ENCODE data around the gene BANF2.
"Not testable (repeated sequence)": the region's sequence is repeated elsewhere in the genome, so short reads cannot be mapped to it uniquely, and the experiment has no call there.

BANF2 gene

DNA sequence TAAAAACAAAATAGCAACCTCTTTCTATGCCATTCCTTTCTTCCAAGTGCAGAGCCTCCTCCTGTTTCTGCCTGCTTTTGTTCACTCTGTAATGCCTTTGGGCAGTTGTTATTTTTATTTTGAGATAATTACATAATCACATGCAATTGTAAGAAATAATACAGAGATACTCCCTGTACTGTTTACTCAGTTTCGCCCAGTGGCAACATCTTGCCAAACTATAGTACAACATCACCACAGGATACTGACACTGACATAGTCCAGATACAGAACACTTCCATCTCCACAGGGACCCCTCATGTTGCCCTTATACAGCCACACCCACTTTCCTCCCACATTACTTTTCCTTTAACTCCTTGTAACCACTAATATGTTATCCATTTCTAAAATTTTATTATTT is 59.7 kb downstream of the BANF2 start:
- TF ChIP-seq JUND (IDR thresholded peaks at IDR 0.05; ENCODE audit: low read depth): no peak
- in situ Hi-C loops (cut with HindIII; ENCODE audit: low pct_unique_long_range_greater_than_20kb, low sequenced_read_pairs): no loop called here
- DNase-seq (ENCODE audit: low read depth in 1 of 2, low spot score in 1 of 2): no peak

DNA sequence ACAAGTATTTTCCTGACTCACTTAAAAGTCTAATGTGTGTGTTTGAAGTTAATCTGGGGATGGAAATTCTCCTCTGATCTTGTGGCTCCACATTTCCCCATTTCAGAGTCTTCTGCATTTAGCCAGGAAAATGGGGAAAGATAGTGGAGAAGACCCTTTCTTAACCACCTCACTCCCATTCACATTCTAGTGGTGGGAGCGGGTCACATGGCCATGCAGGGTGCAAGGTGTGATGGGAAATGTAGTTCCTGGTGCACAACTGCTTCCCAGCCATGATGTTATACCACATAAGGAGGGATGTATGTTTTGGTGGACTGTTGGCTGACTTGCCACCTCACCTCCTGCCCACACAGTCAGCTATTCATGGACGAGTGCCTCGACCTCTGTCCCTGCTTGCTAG is 61.8 kb downstream of the BANF2 start:
- in situ Hi-C loops (cut with HindIII; ENCODE audit: low pct_unique_long_range_greater_than_20kb, low sequenced_read_pairs): no loop called here

GRCh38 chr20:17762243-17762872 is 62.6 kb downstream of the BANF2 start:
- no peak for TF ChIP-seq JUND (IDR thresholded peaks at IDR 0.05; ENCODE audit: low read depth)
- in situ Hi-C loops (cut with HindIII; ENCODE audit: low pct_unique_long_range_greater_than_20kb, low sequenced_read_pairs): no loop called here
- DNase-seq (ENCODE audit: low read depth in 1 of 2, low spot score in 1 of 2): no peak

More for the DNA sequence above, 61.8 kb downstream of the BANF2 start:
- DNase-seq (ENCODE audit: low read depth in 1 of 2, low spot score in 1 of 2): peak in 1 of 2 experiments; percentile 44
- TF ChIP-seq JUND (IDR thresholded peaks at IDR 0.05; ENCODE audit: low read depth): no peak

- DNase-seq (ENCODE audit: low read depth in 1 of 2, low spot score in 1 of 2): peak; percentile 31 to 77
- in situ Hi-C loops (cut with HindIII; ENCODE audit: low pct_unique_long_range_greater_than_20kb, low sequenced_read_pairs): no loop called here
- TF ChIP-seq JUND (IDR thresholded peaks at IDR 0.05; ENCODE audit: low read depth): no peak
Measured at GRCh38 chr20:17762873-17763557, 63.2 kb downstream of the BANF2 start.

GRCh38 chr20:17765017-17765416 is 65.3 kb downstream of the BANF2 start:
- no peak for TF ChIP-seq JUND (IDR thresholded peaks at IDR 0.05; ENCODE audit: low read depth)
- in situ Hi-C loops (cut with HindIII; ENCODE audit: low pct_unique_long_range_greater_than_20kb, low sequenced_read_pairs): no loop called here
- no peak for DNase-seq (ENCODE audit: low read depth in 1 of 2, low spot score in 1 of 2)

DNA sequence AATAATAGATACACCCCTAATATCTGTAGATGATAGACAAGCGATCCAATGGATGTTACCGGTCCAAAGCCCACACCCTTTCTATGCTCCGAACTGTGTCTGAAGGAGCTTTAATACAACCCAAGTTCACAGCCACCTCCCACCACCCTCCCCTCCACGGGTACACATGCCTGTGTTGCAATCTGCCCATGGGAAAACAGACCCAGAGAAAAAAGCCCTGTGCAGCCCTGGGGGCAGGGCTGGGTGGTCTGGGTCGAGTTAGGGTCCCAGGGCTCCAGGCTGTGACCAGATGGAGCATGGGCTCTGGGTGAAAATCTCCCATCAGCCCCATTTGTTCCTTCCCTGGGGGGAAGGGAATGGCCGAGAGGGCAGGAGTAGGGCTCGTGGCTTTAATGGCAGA is 65.8 kb downstream of the BANF2 start:
- TF ChIP-seq JUND (IDR thresholded peaks at IDR 0.05; ENCODE audit: low read depth): no peak
- no peak for DNase-seq (ENCODE audit: low read depth in 1 of 2, low spot score in 1 of 2)
- in situ Hi-C loops (cut with HindIII; ENCODE audit: low pct_unique_long_range_greater_than_20kb, low sequenced_read_pairs): no loop called here

DNA sequence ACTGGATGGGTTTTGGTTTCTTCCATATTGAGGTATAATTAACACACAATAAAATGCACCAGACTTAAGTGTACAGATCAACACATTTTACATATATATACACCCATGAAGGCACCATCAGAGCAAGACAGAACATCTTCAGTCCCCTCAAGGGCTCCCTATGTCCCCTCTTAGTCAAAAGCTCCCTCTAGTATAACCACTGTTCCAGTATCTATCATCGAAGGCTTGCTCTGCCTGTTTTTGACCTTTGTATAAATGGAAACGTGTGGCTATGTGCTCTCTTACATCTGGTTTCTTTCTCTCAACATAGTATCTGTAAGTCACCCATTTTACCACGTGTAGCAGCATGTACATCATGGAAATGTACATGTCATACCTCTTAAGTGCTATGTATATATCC is 66.5 kb downstream of the BANF2 start:
- in situ Hi-C loops (cut with HindIII; ENCODE audit: low pct_unique_long_range_greater_than_20kb, low sequenced_read_pairs): no loop called here

GRCh38 chr20:17767624-17768023 is 67.9 kb downstream of the BANF2 start:
- in situ Hi-C loops (cut with HindIII; ENCODE audit: low pct_unique_long_range_greater_than_20kb, low sequenced_read_pairs): no loop called here
- no peak for TF ChIP-seq JUND (IDR thresholded peaks at IDR 0.05; ENCODE audit: low read depth)
- DNase-seq (ENCODE audit: low read depth in 1 of 2, low spot score in 1 of 2): no peak

More for the DNA sequence above, 66.5 kb downstream of the BANF2 start:
- no peak for DNase-seq (ENCODE audit: low read depth in 1 of 2, low spot score in 1 of 2)
- no peak for TF ChIP-seq JUND (IDR thresholded peaks at IDR 0.05; ENCODE audit: low read depth)

- TF ChIP-seq JUND (IDR thresholded peaks at IDR 0.05; ENCODE audit: low read depth): no peak
- DNase-seq (ENCODE audit: low read depth in 1 of 2, low spot score in 1 of 2): peak in 1 of 2 experiments; percentile 23
- in situ Hi-C loops (cut with HindIII; ENCODE audit: low pct_unique_long_range_greater_than_20kb, low sequenced_read_pairs): no loop called here
Measured at GRCh38 chr20:17768271-17768670, 68.5 kb downstream of the BANF2 start.

DNA sequence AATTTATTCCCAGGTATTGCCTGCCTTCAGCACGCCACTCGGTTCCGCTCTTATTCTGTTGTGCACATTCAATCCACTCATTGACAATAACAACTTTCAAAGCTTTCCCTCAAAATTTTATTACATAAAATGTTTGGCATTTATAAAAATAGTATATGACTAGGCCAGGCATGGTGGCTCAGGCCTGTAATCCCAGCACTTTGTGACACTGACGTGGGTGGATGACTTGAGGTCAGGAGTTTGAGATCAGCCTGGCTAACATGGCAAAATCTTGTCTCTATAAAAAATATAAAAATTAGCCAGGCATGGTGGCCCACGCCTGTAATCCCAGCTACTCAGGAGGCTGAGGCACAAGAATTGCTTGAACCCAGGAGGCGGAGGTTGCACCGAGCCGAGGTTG is 70.0 kb downstream of the BANF2 start:
- DNase-seq (ENCODE audit: low read depth in 1 of 2, low spot score in 1 of 2); in situ Hi-C loops (cut with HindIII; ENCODE audit: low pct_unique_long_range_greater_than_20kb, low sequenced_read_pairs): not testable (repeated sequence)

- peak in 1 of 2 experiments; percentile 9 for DNase-seq (ENCODE audit: low read depth in 1 of 2, low spot score in 1 of 2)
- TF ChIP-seq JUND (IDR thresholded peaks at IDR 0.05; ENCODE audit: low read depth): no peak
- in situ Hi-C loops (cut with HindIII; ENCODE audit: low pct_unique_long_range_greater_than_20kb, low sequenced_read_pairs): no loop called here
Measured at GRCh38 chr20:17771206-17772004, 71.6 kb downstream of the BANF2 start.

- in situ Hi-C loops (cut with HindIII; ENCODE audit: low pct_unique_long_range_greater_than_20kb, low sequenced_read_pairs): no loop called here
- no peak for DNase-seq (ENCODE audit: low read depth in 1 of 2, low spot score in 1 of 2)
- TF ChIP-seq JUND (IDR thresholded peaks at IDR 0.05; ENCODE audit: low read depth): no peak
Measured at GRCh38 chr20:17772005-17772343, 72.2 kb downstream of the BANF2 start.

DNA sequence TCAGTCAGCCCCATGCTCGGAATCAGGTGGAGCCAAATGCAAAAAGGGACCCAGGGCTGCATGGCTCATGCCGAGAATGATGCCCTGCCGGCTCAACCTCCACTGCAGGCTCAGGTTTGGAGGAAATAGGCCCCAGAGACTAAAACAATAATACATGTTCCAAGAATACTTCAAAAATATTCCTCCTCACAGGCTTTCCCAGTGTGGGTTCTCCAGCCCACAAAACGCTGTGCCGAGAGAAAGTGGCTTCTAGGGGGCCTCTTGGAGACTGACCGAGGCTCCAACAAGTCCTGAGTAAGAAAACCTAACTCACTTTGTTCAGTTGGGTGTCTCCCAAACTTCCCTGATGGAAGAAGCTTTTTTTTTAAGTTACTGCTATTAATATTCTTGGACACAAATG is 73.9 kb downstream of the BANF2 start:
- no peak for TF ChIP-seq JUND (IDR thresholded peaks at IDR 0.05; ENCODE audit: low read depth)
- no peak for DNase-seq (ENCODE audit: low read depth in 1 of 2, low spot score in 1 of 2)
- in situ Hi-C loops (cut with HindIII; ENCODE audit: low pct_unique_long_range_greater_than_20kb, low sequenced_read_pairs): no loop called here

All from T47D (cell line).